ENCODE measurements around the gene FGFRL1.

Gene FGFRL1

DNA sequence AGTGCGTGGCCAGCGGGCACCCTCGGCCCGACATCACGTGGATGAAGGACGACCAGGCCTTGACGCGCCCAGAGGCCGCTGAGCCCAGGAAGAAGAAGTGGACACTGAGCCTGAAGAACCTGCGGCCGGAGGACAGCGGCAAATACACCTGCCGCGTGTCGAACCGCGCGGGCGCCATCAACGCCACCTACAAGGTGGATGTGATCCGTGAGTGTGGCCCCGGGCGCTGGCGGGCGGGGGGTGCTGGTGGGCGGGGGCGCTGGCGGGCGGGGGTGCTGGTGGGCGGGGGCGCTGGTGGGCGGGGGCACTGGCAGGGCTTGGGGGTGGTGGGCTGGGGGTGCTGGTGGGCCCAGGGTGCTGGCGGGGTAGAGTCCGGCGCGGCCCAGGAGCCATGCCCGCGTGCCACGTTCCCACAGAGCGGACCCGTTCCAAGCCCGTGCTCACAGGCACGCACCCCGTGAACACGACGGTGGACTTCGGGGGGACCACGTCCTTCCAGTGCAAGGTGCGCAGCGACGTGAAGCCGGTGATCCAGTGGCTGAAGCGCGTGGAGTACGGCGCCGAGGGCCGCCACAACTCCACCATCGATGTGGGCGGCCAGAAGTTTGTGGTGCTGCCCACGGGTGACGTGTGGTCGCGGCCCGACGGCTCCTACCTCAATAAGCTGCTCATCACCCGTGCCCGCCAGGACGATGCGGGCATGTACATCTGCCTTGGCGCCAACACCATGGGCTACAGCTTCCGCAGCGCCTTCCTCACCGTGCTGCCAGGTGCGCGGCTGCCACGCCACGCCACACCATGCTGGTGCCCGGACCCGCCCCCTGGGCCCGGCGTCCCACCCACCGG, 12.7 kb downstream of the FGFRL1 start:
- Histone ChIP-seq H3K27ac (no peak overlapping the region), H3K4me3 (no peak overlapping the region)
- no peak for DNase-seq (ENCODE audit: low spot score)
- TF ChIP-seq CTCF (IDR thresholded peaks at IDR 0.05), result no peak

DNA sequence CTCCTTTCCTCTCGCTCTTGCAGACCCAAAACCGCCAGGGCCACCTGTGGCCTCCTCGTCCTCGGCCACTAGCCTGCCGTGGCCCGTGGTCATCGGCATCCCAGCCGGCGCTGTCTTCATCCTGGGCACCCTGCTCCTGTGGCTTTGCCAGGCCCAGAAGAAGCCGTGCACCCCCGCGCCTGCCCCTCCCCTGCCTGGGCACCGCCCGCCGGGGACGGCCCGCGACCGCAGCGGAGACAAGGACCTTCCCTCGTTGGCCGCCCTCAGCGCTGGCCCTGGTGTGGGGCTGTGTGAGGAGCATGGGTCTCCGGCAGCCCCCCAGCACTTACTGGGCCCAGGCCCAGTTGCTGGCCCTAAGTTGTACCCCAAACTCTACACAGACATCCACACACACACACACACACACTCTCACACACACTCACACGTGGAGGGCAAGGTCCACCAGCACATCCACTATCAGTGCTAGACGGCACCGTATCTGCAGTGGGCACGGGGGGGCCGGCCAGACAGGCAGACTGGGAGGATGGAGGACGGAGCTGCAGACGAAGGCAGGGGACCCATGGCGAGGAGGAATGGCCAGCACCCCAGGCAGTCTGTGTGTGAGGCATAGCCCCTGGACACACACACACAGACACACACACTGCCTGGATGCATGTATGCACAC, 13.6 kb downstream of the FGFRL1 start:
- Histone ChIP-seq H3K27ac (no peak overlapping the region), H3K4me3 (no peak overlapping the region)
- DNase-seq (ENCODE audit: low spot score), result no peak
- no peak for TF ChIP-seq CTCF (IDR thresholded peaks at IDR 0.05)

GRCh38 chr4:1026115-1026514, 14.7 kb downstream of the FGFRL1 start:
- TF ChIP-seq CTCF (IDR thresholded peaks at IDR 0.05), result no peak
- no peak for DNase-seq (ENCODE audit: low spot score)
- H3K27ac ChIP-seq, result no peak overlapping the region

GRCh38 chr4:1027219-1027914, 15.9 kb downstream of the FGFRL1 start:
- Histone ChIP-seq H3K4me3 (no peak overlapping the region), H3K27ac (no peak overlapping the region)
- no peak for DNase-seq (ENCODE audit: low spot score)
- no peak for TF ChIP-seq CTCF (IDR thresholded peaks at IDR 0.05)

More at GRCh38 chr4:1026115-1026514, 14.7 kb downstream of the FGFRL1 start:
- H3K4me3 ChIP-seq, result no peak overlapping the region

GRCh38 chr4:1027915-1028238, 16.5 kb downstream of the FGFRL1 start:
- TF ChIP-seq CTCF (IDR thresholded peaks at IDR 0.05), result no peak
- no peak for DNase-seq (ENCODE audit: low spot score)
- Histone ChIP-seq H3K4me3 (no peak overlapping the region), H3K27ac (no peak overlapping the region)

GRCh38 chr4:1028574-1029220, 17.3 kb downstream of the FGFRL1 start:
- H3K4me3 ChIP-seq, result no peak overlapping the region
- no peak overlapping the region for H3K27ac ChIP-seq
- no peak for DNase-seq (ENCODE audit: low spot score)
- TF ChIP-seq CTCF (IDR thresholded peaks at IDR 0.05), result no peak

Data from coronary artery (tissue), 2 donors.